NCI-H2196 treated with DMSO at 0.1 percent for 48 hours (cell line): Measurements from ENCODE around the gene UBTF.
A peak's percentile ranks its signal among the peaks of the same experiment; 100 is the strongest.
"Not testable (repeated sequence)": the region's sequence is repeated elsewhere in the genome, so short reads cannot be mapped to it uniquely, and the experiment has no call there.

ENCODE experiments used
- DNase-seq: peaks from one replicate; lab custom pipeline; 2025; ENCODE audit not compliant: unreplicated experiment; lab: John Stamatoyannopoulos, UW

Gene UBTF

GRCh38 chr17:44247440-44247841 is 28.0 kb upstream of the UBTF start:
- no peak for DNase-seq

- DNase-seq, result no peak
Measured at GRCh38 chr17:44241106-44241624, 21.7 kb upstream of the UBTF start.

- not testable (repeated sequence) for DNase-seq
Measured at GRCh38 chr17:44237886-44238285, 18.4 kb upstream of the UBTF start.

GRCh38 chr17:44236444-44236991 is 17.0 kb upstream of the UBTF start:
- DNase-seq, result no peak

GRCh38 chr17:44235583-44235936 is 16.1 kb upstream of the UBTF start:
- DNase-seq, result no peak

GRCh38 chr17:44233582-44233981 is 14.1 kb upstream of the UBTF start:
- no peak for DNase-seq

- DNase-seq, result no peak
Measured at GRCh38 chr17:44232061-44232460, 12.6 kb upstream of the UBTF start.

GRCh38 chr17:44230140-44230539 is 10.7 kb upstream of the UBTF start:
- no peak for DNase-seq

- DNase-seq, result no peak
Measured at GRCh38 chr17:44229090-44229489, 9.6 kb upstream of the UBTF start.

GRCh38 chr17:44223541-44224071 is 4.1 kb upstream of the UBTF start:
- DNase-seq, result no peak

GRCh38 chr17:44222112-44222869 is 2.8 kb upstream of the UBTF start:
- DNase-seq, result peak; percentile 49

- no peak for DNase-seq
Measured at GRCh38 chr17:44221862-44222111, 2.3 kb upstream of the UBTF start.

GRCh38 chr17:44221084-44221861 is 1.8 kb upstream of the UBTF start:
- DNase-seq, result peak; percentile 74

- DNase-seq, result peak; percentile 49
Measured at GRCh38 chr17:44220213-44221083, 973 bp upstream of the UBTF start.

GRCh38 chr17:44219108-44219615 is 313 bp downstream of the UBTF start:
- peak; percentile 60 for DNase-seq

- DNase-seq, result peak; percentile 82
Measured at GRCh38 chr17:44218344-44219107, 949 bp downstream of the UBTF start.

GRCh38 chr17:44217738-44218343 is 1.6 kb downstream of the UBTF start:
- no peak for DNase-seq

- DNase-seq, result no peak
Measured at GRCh38 chr17:44216694-44217093, 2.8 kb downstream of the UBTF start.

- DNase-seq, result no peak
Measured at GRCh38 chr17:44216173-44216572, 3.3 kb downstream of the UBTF start.

- no peak for DNase-seq
Measured at GRCh38 chr17:44214896-44215295, 4.6 kb downstream of the UBTF start.
